Measurements from ENCODE around the gene BCL11B.

The BCL11B gene

DNA sequence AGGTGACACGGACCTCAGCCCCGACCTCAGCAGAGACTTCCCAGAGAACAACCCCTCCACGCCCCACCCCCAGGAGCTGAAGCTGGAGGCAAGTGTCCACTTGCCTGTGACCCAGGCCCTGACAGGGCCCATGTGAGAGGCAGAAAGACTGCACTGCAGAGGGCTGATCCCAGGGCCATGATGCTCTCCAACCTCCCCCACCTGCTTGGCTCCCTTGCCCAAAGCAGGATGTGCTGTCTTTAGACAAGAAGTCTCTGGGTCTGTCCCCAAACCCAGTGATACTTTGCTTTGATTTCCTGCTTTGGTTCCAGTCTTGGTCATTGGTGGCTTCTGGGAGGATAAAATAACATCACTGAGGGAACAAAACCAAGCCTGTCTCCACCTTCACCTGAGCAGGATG is 59.4 kb downstream of the BCL11B start:
- no peak overlapping the region for H3K4me3 ChIP-seq (replicated peaks; ENCODE audit: low read depth, low read length)
- TF ChIP-seq, protein P1, sequence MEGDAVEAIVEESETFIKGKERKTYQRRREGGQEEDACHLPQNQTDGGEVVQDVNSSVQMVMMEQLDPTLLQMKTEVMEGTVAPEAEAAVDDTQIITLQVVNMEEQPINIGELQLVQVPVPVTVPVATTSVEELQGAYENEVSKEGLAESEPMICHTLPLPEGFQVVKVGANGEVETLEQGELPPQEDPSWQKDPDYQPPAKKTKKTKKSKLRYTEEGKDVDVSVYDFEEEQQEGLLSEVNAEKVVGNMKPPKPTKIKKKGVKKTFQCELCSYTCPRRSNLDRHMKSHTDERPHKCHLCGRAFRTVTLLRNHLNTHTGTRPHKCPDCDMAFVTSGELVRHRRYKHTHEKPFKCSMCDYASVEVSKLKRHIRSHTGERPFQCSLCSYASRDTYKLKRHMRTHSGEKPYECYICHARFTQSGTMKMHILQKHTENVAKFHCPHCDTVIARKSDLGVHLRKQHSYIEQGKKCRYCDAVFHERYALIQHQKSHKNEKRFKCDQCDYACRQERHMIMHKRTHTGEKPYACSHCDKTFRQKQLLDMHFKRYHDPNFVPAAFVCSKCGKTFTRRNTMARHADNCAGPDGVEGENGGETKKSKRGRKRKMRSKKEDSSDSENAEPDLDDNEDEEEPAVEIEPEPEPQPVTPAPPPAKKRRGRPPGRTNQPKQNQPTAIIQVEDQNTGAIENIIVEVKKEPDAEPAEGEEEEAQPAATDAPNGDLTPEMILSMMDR (IDR thresholded peaks at IDR 0.05; ENCODE audit: low read length, missing control alignments): no peak
- DNase-seq (ENCODE audit: low read depth): no peak

DNA sequence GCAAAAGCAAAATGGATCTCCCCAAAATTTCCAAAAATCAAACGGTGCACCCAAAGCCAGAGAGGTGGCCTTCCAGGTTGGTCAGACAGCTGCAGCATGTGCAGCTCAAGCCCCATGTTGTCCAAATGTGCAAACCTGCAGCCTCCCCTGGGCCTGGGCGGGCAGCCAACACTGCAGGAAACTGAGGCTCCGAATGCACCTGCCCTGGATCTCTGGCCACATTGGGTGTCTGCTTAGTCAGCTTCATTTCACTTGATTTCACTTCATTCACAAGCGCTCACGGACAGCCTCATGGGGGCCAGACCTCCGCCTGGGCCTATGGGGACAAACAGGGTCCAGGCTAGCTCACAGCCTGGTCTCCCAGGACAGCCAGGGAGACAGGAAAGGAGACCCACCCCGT is 59.8 kb downstream of the BCL11B start:
- no peak for DNase-seq (ENCODE audit: low read depth)
- H3K4me3 ChIP-seq (replicated peaks; ENCODE audit: low read depth, low read length): no peak overlapping the region
- TF ChIP-seq, protein P1 (IDR thresholded peaks at IDR 0.05; ENCODE audit: low read length, missing control alignments): no peak

DNA sequence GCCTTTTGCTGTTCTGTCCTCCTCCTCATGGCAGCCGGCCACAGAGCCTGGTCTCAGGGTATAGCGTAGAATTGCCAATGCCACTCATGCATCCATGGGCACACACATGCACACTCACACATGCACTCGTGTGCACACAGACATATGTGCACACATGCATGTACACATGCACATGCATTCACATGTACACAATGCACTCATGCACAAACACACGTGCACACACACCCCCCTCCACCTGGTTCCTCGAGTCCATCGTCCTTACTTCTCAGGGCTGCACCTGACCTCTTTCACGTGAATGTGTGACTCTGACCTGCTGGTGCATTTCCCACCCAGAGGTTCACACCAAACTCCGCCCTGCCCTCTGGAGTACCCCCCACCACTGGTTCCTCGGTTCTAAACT is 60.6 kb downstream of the BCL11B start:
- H3K4me3 ChIP-seq (replicated peaks; ENCODE audit: low read depth, low read length): no peak overlapping the region
- TF ChIP-seq, protein P1 (IDR thresholded peaks at IDR 0.05; ENCODE audit: low read length, missing control alignments): no peak
- DNase-seq (ENCODE audit: low read depth): no peak

DNA sequence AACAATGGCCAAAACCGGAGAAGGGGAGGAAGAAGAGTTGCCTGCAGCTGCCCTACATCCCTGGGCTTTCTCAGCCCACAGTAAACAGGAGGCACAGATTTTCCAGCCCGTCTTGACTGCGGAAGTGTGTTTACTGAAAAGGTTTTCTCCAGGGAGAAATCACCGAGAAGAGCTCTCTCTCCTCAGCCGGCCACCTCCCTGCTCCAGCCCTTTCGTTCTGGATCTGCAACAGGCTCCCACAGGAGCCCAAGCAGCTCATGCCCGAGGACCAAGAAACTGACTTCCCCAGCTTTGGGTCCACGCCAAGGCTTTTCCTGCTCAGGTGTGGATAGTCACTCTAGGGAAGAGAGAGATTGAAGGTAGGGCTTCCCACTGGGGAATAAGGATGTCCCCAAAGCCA is 61.7 kb downstream of the BCL11B start:
- no peak overlapping the region for H3K4me3 ChIP-seq (replicated peaks; ENCODE audit: low read depth, low read length)
- TF ChIP-seq, protein P1 (IDR thresholded peaks at IDR 0.05; ENCODE audit: low read length, missing control alignments): no peak
- DNase-seq (ENCODE audit: low read depth): no peak

DNA sequence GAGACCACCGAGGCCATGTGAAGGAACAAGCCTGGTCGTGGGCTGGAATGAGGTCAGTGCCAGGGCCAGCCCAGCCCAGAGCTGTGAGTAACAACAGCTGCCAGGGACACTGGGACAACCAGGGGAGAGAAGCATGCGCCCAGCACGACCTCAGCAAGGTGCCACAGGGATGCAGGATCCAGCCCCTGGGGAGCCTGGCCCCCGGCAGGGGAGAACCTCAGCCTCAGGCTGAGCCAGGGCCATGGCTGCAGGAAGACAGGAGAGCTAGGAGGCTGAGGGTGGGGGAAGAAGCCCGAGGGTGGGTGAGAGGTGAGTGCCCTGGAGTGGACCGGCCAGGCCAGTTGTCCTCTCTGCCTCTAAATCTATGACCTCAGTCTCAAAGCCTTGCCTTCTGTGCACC is 62.6 kb downstream of the BCL11B start:
- H3K4me3 ChIP-seq (replicated peaks; ENCODE audit: low read depth, low read length): no peak overlapping the region
- DNase-seq (ENCODE audit: low read depth): no peak
- TF ChIP-seq, protein P1 (IDR thresholded peaks at IDR 0.05; ENCODE audit: low read length, missing control alignments): no peak

DNA sequence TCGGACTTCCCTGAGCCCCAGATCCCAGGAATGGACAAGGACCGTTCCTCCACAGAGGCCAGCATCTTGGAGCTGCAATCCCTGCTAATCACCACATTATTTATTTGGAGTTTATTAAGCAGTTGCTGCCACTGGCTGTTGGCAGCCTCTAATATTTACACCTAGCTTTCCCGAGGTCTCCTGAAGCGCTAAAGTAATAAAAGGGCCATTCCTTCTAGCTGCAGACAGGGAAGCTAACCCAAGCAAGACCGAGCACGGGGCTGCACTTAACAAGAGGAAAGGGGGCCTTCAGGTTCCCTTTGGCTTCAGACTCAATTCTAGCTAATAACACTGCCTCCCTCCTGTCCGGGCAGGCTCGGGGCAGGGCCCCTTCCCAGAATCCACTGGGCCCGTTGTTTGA is 63.7 kb downstream of the BCL11B start:
- H3K4me3 ChIP-seq (replicated peaks; ENCODE audit: low read depth, low read length): no peak overlapping the region
- DNase-seq (ENCODE audit: low read depth): no peak
- TF ChIP-seq, protein P1 (IDR thresholded peaks at IDR 0.05; ENCODE audit: low read length, missing control alignments): no peak

DNA sequence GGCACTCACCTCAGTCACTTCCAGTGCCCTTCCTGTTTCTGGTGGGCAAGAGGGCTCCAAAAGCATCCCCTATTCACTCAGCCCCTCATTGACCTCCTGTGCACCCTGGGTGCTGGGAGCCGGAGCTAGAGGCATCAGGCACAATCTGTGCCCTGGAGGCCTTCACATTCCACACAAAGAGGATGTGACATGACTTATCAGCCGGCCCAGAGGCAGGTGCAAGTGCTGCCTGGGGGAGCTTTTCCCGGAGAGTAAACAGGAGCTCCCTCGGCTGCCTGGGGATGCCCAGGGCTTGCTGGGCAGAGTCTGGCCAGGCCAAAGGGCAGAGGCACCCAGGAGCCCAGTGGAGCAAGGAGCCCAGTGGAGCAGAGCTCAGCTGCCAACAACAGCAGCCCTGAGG is 64.5 kb downstream of the BCL11B start:
- TF ChIP-seq, protein P1 (IDR thresholded peaks at IDR 0.05; ENCODE audit: low read length, missing control alignments): no peak

More for the DNA sequence above, 64.5 kb downstream of the BCL11B start:
- DNase-seq (ENCODE audit: low read depth): no peak
- H3K4me3 ChIP-seq (replicated peaks; ENCODE audit: low read depth, low read length): no peak overlapping the region
